ENCODE results near the gene CTTNBP2NL.
"Not testable (repeated sequence)": the region's sequence is repeated elsewhere in the genome, so short reads cannot be mapped to it uniquely, and the experiment has no call there.

The CTTNBP2NL gene

GRCh38 chr1:112431038-112431437 lies 35.0 kb downstream of the CTTNBP2NL start:
- no peak for DNase-seq

GRCh38 chr1:112435448-112435847 lies 39.4 kb downstream of the CTTNBP2NL start:
- no peak for DNase-seq

- DNase-seq, result no peak
Observed at GRCh38 chr1:112436384-112437156, 40.6 kb downstream of the CTTNBP2NL start.

- not testable (repeated sequence) for DNase-seq
Observed at GRCh38 chr1:112438156-112438555, 42.1 kb downstream of the CTTNBP2NL start.

- no peak for DNase-seq
Observed at GRCh38 chr1:112439592-112439991, 43.6 kb downstream of the CTTNBP2NL start.

GRCh38 chr1:112440574-112440973 lies 44.6 kb downstream of the CTTNBP2NL start:
- no peak for DNase-seq

- no peak for DNase-seq
Observed at GRCh38 chr1:112444269-112444668, 48.3 kb downstream of the CTTNBP2NL start.

GRCh38 chr1:112445596-112445995 lies 49.6 kb downstream of the CTTNBP2NL start:
- DNase-seq, result no peak

GRCh38 chr1:112446411-112446810 lies 50.4 kb downstream of the CTTNBP2NL start:
- no peak for DNase-seq

- no peak for DNase-seq
Observed at GRCh38 chr1:112448904-112449629, 53.1 kb downstream of the CTTNBP2NL start.

GRCh38 chr1:112449630-112449983 lies 53.6 kb downstream of the CTTNBP2NL start:
- no peak for DNase-seq

GRCh38 chr1:112450773-112451172 lies 54.8 kb downstream of the CTTNBP2NL start:
- DNase-seq, result no peak

GRCh38 chr1:112451301-112451700 lies 55.3 kb downstream of the CTTNBP2NL start:
- DNase-seq, result not testable (repeated sequence)

GRCh38 chr1:112453876-112454275 lies 57.9 kb downstream of the CTTNBP2NL start:
- no peak for DNase-seq

GRCh38 chr1:112454316-112454715 lies 58.3 kb downstream of the CTTNBP2NL start:
- DNase-seq, result no peak

- DNase-seq, result no peak
Observed at GRCh38 chr1:112457241-112457640, 61.2 kb downstream of the CTTNBP2NL start.

GRCh38 chr1:112457955-112458354 lies 61.9 kb downstream of the CTTNBP2NL start:
- no peak for DNase-seq

- no peak for DNase-seq
Observed at GRCh38 chr1:112458756-112459155, 62.7 kb downstream of the CTTNBP2NL start.

- peak; percentile 36 for DNase-seq
Observed at GRCh38 chr1:112460615-112461014, 64.6 kb downstream of the CTTNBP2NL start.

GRCh38 chr1:112461200-112461871 lies 65.3 kb downstream of the CTTNBP2NL start:
- DNase-seq, result peak; percentile 90

- DNase-seq, result no peak
Observed at GRCh38 chr1:112462953-112463279, 66.9 kb downstream of the CTTNBP2NL start.

GRCh38 chr1:112464501-112464900 lies 68.5 kb downstream of the CTTNBP2NL start:
- DNase-seq, result no peak

GRCh38 chr1:112465122-112465521 lies 69.1 kb downstream of the CTTNBP2NL start:
- DNase-seq, result no peak

- DNase-seq, result peak; percentile 87
Observed at GRCh38 chr1:112466078-112466660, 70.2 kb downstream of the CTTNBP2NL start.

Data from DMS79 treated with DMSO at 0.1 percent for 48 hours (cell line).